ENCODE data around the gene ZNF764.

The ZNF764 gene

GRCh38 chr16:30552956-30553355 is 5.2 kb downstream of the ZNF764 start:
- Histone ChIP-seq H3K36me3 (ENCODE audit: insufficient read depth, low read length) (peaks cover 41% of the 10 kb centered on the region), H3F3A (ENCODE audit: insufficient read depth, low read length) (no peaks in the 10 kb centered on the region), H3K79me2 (ENCODE audit: insufficient read depth, low read length) (0 out of 2 replicates have a peak, but pooled peaks cover 4% of the 10 kb centered on the region), H3K9ac (ENCODE audit: low read length) (no peak overlapping the region), H3K9me2 (ENCODE audit: low read depth, low read length) (no peaks in the 10 kb centered on the region), H2AFZ (ENCODE audit: low read length) (no peak overlapping the region), H3K4me3 (ENCODE audit: low read depth, low read length, poor library complexity, severe bottlenecking) (no peak overlapping the region), H4K20me1 (ENCODE audit: insufficient read depth, low read length) (no peaks in the 10 kb centered on the region), H3K4me1 (ENCODE audit: insufficient read depth, low read length, severe bottlenecking) (peaks cover 7% of the 10 kb centered on the region), H3K27me3 (ENCODE audit: insufficient read depth, low read length) (no peaks in the 10 kb centered on the region), H3K4me2 (ENCODE audit: low read length) (no peak overlapping the region), H3K27ac (ENCODE audit: low read depth, low read length, poor library complexity, severe bottlenecking) (no peak overlapping the region), H3K9me3 (ENCODE audit: low read length) (no peaks in the 10 kb centered on the region)
- TF ChIP-seq EZH2 (IDR thresholded peaks at IDR 0.05; ENCODE audit: borderline replicate concordance, low read length) (no peak), CTCF (IDR thresholded peaks at IDR 0.05; ENCODE audit: low read length) (no peak)

- Histone ChIP-seq H3K27me3 (ENCODE audit: insufficient read depth, low read length) (no peaks in the 10 kb centered on the region), H3F3A (ENCODE audit: insufficient read depth, low read length) (no peaks in the 10 kb centered on the region), H3K4me3 (ENCODE audit: low read depth, low read length, poor library complexity, severe bottlenecking) (no peak overlapping the region), H3K36me3 (ENCODE audit: insufficient read depth, low read length) (peaks cover 41% of the 10 kb centered on the region), H3K9me2 (ENCODE audit: low read depth, low read length) (no peaks in the 10 kb centered on the region), H2AFZ (ENCODE audit: low read length) (no peak overlapping the region), H4K20me1 (ENCODE audit: insufficient read depth, low read length) (no peaks in the 10 kb centered on the region), H3K9ac (ENCODE audit: low read length) (no peak overlapping the region), H3K4me2 (ENCODE audit: low read length) (no peak overlapping the region), H3K79me2 (ENCODE audit: insufficient read depth, low read length) (no peaks in the 10 kb centered on the region), H3K27ac (ENCODE audit: low read depth, low read length, poor library complexity, severe bottlenecking) (no peak overlapping the region), H3K4me1 (ENCODE audit: insufficient read depth, low read length, severe bottlenecking) (peaks cover 2% of the 10 kb centered on the region), H3K9me3 (ENCODE audit: low read length) (no peaks in the 10 kb centered on the region)
- TF ChIP-seq EZH2 (IDR thresholded peaks at IDR 0.05; ENCODE audit: borderline replicate concordance, low read length) (no peak), CTCF (IDR thresholded peaks at IDR 0.05; ENCODE audit: low read length) (no peak)
Observed at GRCh38 chr16:30551781-30552180, 6.4 kb downstream of the ZNF764 start.

- Histone ChIP-seq H3K79me2 (ENCODE audit: insufficient read depth, low read length) (no peaks in the 10 kb centered on the region), H4K20me1 (ENCODE audit: insufficient read depth, low read length) (no peaks in the 10 kb centered on the region), H2AFZ (ENCODE audit: low read length) (no peak overlapping the region), H3K4me2 (ENCODE audit: low read length) (no peak overlapping the region), H3K27ac (ENCODE audit: low read depth, low read length, poor library complexity, severe bottlenecking) (no peak overlapping the region), H3K27me3 (ENCODE audit: insufficient read depth, low read length) (no peaks in the 10 kb centered on the region), H3K9ac (ENCODE audit: low read length) (no peak overlapping the region), H3K9me2 (ENCODE audit: low read depth, low read length) (no peaks in the 10 kb centered on the region), H3K4me1 (ENCODE audit: insufficient read depth, low read length, severe bottlenecking) (no peaks in the 10 kb centered on the region), H3F3A (ENCODE audit: insufficient read depth, low read length) (no peaks in the 10 kb centered on the region), H3K4me3 (ENCODE audit: low read depth, low read length, poor library complexity, severe bottlenecking) (no peak overlapping the region), H3K36me3 (ENCODE audit: insufficient read depth, low read length) (peaks cover 13% of the 10 kb centered on the region), H3K9me3 (ENCODE audit: low read length) (no peaks in the 10 kb centered on the region)
- no peak for TF ChIP-seq CTCF (IDR thresholded peaks at IDR 0.05; ENCODE audit: low read length)
- no peak for TF ChIP-seq EZH2 (IDR thresholded peaks at IDR 0.05; ENCODE audit: borderline replicate concordance, low read length)
Observed at GRCh38 chr16:30548416-30549253, 9.5 kb downstream of the ZNF764 start.

Measured in OCI-LY1 (cell line).